ENCODE data around the gene FBXO9.

The FBXO9 gene

GRCh38 chr6:53095716-53096115 is 30.5 kb downstream of the FBXO9 start:
- no peak for DNase-seq

DNA sequence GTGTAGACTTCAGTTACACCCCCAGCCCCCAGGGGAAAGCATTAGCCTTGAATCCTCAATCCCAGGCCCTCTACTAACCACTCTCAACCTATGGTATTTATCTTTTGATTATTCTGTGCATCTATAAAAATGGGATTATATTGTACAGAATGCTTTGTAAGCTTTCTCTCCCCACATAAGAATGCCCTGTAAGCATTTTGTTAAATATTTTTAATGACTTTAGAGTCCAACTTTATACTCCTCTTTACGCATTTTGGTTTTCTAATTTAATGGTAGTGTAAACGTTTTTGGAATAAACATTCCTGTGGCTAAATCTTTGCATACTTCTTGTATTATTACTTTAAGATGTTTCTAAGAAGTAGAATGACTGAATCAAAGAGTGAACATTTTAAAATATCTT is 35.4 kb downstream of the FBXO9 start:
- no peak for DNase-seq

GRCh38 chr6:53101006-53101405 is 35.8 kb downstream of the FBXO9 start:
- no peak for DNase-seq

GRCh38 chr6:53103993-53104675 is 38.9 kb downstream of the FBXO9 start:
- no peak for DNase-seq

DNA sequence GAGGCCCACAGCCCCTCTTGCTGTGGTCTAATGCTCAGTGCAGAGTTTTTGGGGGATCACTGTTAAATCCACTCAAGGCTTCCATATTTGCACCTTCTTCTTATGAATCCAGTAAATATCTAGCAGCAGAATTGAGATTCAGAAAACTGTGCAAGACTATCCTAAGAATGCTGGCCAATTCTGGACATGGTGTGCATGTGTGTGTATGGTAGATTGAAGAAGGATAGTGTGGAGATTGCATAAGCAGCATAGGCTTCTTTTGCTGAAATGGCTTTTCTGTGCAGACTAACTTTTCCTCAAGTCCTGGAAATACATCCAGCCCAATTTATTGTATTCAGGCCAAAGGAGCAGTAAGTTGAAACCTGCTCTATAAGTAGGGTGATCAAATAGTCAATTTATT is 39.7 kb downstream of the FBXO9 start:
- DNase-seq: no peak

DNA sequence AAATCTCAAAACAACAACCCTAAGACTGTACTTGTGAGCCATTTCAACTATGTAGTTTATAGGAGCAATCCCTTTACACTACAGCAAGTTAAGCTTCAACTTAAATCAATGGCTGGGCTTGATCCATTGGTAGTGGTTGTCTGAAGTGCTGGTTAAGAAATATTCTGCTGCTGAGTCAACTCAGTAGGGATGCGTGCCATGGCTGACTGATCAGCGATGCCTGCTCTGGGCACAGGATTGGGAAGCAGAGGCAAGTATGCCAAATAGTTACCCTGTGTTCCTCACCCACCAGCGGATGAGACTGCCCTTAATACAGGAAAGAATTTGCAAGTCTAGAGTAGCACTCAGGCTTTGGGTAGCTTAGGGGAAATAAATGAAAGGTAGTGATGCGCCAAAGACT is 41.9 kb downstream of the FBXO9 start:
- DNase-seq: peak; percentile 4

GRCh38 chr6:53109612-53110011 is 44.4 kb downstream of the FBXO9 start:
- no peak for DNase-seq

GRCh38 chr6:53111865-53112264 is 46.7 kb downstream of the FBXO9 start:
- no peak for DNase-seq

GRCh38 chr6:53112404-53112803 is 47.2 kb downstream of the FBXO9 start:
- no peak for DNase-seq

DNA sequence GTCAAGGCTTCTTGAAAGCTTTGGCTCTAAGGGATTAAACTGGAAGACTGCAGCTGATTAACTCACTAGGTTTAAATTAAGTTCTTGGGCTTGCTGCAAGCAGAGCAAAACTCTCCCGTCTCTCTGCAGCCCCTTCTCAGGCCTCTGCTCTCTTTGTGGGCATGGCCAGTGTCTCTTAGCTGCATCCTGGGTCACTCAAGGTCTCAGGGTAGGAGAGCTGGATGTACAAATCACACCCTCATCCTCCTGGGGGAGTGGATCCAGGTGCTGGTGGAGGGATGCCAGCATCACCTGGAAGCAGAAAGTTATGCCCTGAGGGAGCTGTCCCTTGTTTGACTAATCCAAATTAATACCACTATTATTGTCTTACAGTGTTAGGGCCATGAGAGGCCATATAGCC is 47.7 kb downstream of the FBXO9 start:
- DNase-seq: no peak

- DNase-seq: no peak
These were observed 48.5 kb downstream of the FBXO9 start for GRCh38 chr6:53113742-53114141.

- DNase-seq: no peak
These were observed 49.9 kb downstream of the FBXO9 start for GRCh38 chr6:53115113-53115512.

- DNase-seq: no peak
These were observed 50.5 kb downstream of the FBXO9 start for GRCh38 chr6:53115741-53116140.

- DNase-seq: no peak
These were observed 54.1 kb downstream of the FBXO9 start for GRCh38 chr6:53119349-53119748.

DNA sequence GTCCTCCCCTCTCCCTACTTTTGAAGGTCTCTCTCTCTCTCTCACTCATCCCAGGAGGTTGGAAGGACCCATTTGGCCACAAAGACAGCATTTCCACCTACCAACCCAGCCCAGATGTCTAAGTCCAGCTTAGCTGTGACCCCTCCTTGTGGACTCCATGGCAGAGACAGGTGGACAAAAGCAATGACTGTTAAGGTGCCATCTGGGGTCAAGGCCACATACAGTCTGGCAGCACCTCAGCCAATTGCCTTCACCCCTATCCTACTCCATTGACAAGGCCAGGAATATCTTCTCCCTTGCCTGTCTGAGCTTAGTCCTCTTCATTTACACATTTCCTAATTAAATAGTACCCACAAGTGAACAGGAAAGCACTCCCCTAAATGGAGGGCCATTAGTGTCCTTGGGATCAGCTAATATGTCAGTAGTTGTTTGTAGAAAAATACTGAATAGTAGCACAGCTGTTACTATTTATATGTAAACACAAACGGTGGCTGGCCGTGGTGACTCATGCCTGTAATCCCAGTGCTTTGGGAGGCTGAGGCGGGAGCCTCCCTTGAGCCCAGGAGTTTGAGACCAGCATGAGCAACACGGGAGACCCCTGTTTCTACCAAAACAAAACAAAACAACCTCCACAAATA is 54.7 kb downstream of the FBXO9 start:
- DNase-seq: no peak

- no peak for DNase-seq
These were observed 59.1 kb downstream of the FBXO9 start for GRCh38 chr6:53124131-53124800.

DNA sequence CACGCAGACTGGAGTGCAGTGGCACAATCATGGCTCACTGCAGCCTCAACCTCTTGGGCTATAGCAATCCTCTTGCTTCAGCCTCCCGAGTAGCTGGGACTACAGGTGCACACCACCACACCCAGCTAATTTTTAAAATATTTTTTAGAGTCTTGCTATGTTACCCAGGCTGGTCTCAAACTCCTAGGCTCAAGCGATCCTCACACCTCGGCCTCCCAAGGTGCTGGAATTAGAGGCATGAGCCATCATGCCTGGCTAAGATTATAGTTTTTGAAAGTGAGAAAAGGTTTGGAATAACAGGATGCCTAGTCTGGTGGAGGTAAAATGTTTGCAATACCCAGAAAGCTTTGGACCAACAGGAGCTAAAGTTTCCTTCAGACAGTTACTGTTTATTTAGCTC is 60.1 kb downstream of the FBXO9 start:
- DNase-seq: no peak

DNA sequence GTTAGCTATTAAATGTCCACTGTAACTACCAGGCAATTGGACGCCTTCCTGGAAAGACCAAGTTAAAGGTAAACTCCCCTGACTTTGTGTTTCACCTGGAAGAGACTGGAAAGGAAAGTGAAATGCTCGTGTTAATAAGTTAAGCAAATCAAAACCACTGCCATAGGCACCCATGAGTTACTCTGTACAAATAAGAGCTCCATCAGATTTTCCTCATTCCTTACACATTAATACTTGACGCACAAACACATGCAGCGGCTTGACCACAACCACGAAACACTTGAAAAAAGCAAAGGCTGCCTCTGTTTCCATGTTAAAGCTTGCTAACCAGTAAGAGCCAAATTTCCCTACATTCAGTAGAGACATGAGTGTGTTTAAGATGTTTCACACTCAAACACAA is 63.6 kb downstream of the FBXO9 start:
- no peak for DNase-seq

DNA sequence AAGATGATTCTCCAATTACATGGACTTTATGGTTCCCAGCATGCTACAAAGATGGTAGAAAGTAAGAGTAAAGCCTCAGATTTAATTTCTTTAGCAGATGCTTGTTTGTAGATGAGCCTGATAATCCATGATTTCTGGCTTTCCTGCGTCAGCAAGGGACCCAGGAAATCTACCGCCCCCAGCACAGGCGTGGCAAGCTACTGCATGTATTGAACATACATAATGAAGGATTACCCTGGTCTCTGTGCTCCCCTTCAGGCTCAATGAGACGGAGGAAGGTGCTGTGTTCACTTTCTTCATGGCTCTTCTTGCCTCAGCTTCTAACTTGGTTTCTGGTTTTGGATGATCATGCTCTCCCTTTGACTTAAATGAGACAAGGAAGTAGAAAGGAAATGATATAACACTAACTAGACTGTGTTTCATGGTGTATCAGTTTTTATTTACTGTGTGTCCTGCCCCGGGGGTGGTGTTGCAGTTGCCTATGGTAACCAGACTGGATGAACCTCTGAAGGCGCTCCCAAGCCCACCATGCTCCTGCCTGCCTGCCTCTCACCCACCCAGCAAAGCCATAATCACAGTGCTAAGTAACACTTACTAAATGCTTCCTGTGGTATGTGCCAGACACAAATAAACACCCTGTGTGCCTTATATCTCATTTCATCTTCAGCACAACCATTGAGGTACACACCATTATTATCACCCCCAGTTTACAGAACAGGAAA is 65.5 kb downstream of the FBXO9 start:
- no peak for DNase-seq

- DNase-seq: no peak
These were observed 68.8 kb downstream of the FBXO9 start for GRCh38 chr6:53133961-53134360.

DNA sequence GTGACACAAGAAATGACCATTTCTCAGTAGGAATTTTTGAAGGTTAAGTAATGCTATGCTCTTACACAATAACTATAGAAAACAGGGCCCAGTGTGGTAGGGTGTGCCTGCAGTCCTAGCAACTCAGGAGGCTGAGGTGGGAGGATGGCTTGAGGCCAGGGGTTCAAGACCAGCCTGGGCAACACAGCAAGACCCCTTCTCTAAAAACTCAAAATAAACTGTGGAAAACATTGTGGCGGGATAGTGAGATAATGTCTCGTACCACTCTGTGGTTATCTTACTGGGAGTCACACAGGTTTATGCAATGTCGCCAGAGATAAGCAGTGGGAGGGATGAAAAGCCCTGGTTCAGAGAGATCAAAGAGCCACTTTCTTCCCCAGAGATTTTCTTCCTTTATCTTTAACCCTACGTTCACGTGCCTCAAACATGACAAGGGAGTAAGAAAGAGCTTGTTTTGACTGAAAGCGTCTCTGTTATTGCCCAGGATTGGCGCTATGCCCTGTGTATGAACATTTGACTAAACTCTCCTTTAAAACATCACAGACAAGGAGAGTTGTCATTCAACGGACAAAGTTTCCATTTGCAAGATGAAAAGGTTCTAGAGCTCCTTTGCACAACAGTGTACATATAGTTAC is 69.5 kb downstream of the FBXO9 start:
- no peak for DNase-seq

GRCh38 chr6:53136000-53136609 is 70.9 kb downstream of the FBXO9 start:
- DNase-seq: no peak

Data from amniotic stem cell (primary cell).